ENCODE measurements around the gene PTPRN2.
"Not testable (repeated sequence)": the region's sequence is repeated elsewhere in the genome, so short reads cannot be mapped to it uniquely, and the experiment has no call there.

PTPRN2 gene

DNA sequence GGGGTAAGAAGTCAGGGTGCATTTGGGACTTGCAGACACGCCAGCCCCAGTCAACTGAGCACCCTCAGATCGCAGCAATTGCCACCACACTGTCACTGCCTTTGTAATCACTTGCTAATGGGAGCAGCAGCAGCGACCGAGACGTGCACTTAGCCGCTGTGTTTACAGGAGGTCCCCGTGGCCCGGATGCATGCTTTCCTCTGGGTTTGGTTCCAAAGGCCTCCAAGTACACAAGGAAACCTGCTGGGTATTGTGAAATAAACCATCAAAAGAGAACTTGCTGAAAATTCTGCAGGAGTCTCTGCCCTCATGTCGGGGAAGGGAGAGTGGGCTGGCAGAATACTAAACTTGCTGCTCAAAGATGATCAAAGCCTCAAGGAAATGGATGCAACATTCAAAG is 909.1 kb downstream of the PTPRN2 start:
- DNase-seq (ENCODE audit: low spot score): peak; percentile 40

- DNase-seq (ENCODE audit: low spot score): peak; percentile 26
Observed at GRCh38 chr7:157676456-157677255, 911.0 kb downstream of the PTPRN2 start.

DNA sequence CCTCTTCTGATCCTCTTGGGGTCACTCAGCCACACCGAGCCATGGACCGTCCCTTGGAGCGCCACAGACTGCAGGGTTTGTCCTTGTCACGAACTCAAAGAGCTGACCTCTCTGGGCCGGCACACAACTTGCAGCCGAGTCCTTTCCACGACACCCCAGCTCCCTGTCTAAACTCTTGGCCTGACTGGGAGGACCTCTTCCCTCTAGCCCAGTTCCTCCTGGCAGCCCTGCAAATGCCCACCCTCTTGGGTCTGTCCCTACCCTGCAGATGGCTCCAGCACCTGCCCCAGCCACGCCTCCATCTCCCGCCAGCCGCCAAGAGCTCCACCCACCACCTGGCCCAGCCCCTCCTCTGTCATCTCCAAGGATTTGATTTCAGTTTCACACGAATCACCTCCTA is 911.6 kb downstream of the PTPRN2 start:
- DNase-seq (ENCODE audit: low spot score): peak; percentile 41

- DNase-seq (ENCODE audit: low spot score): peak; percentile 43
Observed at GRCh38 chr7:157675427-157675927, 912.1 kb downstream of the PTPRN2 start.

DNA sequence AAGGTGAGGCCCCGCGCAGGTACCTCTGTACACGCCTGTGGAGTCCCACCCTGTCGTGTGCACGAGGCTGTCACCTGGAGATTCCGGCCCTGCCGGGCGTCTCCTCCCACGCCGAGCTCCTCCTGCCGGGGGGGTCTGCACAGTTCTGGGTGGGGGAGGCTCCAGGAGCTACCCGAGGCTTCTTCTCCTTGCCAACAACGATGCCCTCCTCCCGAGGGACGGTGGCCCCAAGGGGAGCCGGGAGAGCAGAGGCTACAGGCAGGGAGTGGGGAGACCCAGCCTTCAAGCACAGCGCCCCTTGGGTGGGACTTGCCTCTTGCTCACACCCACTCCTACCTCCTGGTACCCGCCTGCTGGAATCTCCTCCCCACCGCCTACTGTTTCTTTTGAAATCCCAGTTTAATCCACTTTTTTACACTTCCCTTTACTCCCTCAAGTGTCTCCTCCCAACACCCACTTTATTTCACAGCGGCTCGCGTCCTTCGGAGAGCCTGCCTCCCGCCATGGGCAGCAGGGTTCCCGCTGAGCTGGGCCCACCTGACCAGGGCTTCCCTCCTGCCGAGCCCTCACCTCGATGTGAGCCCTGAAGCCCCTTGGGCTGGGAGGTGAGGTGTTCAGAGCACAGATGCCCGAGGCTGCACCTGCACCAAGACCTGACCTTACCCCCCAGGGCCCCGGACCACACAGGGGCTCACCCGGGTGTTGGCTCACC is 912.8 kb downstream of the PTPRN2 start:
- DNase-seq (ENCODE audit: low spot score): peak; percentile 43

DNA sequence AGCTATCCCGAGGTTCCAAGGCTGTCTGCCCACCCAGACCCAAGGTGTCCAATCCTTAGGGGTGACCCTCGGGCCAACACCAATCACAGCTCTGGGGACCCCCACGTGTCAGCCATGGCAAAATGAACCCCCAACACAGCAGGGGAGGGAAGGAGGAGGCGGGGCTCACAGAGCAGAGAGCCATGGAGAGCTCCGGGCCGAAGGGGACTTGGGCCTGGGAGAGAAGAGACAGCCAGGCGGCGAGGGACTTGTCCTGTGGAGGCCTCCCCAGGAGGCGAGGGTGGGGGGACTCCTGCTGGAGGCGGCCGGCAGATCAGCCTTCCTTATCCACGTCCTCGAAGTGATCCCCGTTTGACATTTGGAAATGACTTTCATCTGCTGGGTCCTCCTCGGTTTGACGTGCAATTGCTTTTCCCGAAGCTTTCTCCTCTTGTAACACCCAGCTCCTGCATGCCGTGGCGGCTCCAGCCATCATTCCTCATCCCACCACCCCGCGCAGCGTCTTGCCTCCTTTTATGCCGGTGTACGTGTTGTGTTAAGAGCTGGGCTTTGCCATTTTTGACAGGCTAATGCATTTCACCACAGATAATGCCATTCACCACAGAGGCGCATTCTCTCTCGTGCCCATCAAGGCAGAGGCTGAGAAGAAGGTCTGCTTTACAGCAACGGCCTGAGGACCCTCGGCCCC is 913.5 kb downstream of the PTPRN2 start:
- peak; percentile 37 for DNase-seq (ENCODE audit: low spot score)

GRCh38 chr7:157673573-157673972 is 914.0 kb downstream of the PTPRN2 start:
- DNase-seq (ENCODE audit: low spot score): no peak

- peak; percentile 59 for DNase-seq (ENCODE audit: low spot score)
Observed at GRCh38 chr7:157671358-157672255, 916.0 kb downstream of the PTPRN2 start.

DNA sequence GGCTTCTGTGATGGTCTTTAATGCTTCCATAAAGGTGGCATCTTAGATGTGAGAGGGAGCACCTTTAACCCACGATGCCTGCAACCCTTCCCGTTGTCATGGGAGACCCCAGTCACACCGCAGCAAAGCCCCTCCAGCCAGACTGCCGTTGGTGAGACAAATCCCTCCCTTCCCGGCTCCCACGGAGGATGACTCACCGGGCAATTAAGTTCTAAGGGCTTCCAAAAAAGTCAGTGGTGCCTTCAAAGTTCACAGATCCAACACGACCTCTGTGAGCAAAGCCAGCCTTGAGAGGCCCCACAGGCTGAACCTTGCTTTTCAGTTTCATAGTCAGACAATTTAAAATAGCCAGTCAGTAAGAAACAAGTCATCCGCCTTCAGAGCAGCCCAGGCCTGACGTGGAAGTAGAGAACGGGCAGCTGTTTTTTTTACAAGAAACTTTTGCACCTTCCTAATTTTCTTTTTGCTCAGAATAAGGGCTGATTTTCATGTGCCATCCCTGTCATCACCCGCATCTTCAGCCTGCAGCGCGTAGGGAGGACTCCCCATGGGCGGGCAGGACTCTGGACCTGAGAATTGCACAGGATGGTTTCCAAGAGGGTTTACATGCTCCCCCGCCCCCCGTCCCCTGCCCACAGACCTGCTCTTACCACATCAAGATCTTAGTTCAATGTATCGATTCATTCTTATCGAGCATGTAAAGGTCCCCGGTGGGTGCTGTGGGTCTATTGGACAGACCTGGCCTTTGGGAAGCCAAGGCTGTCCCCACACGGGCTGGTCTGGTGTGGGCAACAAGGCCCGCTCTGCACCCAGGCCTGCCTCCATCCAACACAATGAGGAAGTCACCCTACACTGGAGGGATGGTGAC is 916.9 kb downstream of the PTPRN2 start:
- no peak for DNase-seq (ENCODE audit: low spot score)

DNA sequence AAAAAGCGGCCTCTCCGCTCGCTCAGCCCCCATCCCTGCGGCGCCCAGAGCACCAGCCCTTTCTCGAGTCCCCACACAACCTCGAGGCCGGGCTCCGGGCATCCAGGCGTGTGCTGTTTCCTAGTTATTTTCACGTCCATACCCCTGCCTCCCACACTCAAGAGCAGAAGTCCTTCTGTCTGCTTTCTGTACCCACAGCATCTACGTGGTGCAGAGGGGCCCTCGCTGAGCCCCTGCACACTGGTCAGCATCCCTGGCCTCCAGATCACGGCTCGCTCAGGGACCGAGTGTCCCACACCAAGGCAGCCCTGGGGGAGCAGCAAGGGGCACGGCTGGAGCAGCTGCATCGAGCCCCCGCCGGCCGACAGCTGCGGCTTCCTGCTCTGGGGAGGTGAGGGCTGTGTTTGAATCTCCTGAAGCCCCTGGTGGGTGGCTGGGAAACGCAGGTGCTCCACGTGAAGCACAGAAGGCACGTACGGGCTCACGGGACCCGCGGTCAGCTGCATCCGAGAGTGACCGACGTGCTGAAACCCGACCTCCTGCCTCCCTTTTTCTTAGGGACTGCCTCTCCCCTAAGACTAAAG is 917.8 kb downstream of the PTPRN2 start:
- no peak for DNase-seq (ENCODE audit: low spot score)

- DNase-seq (ENCODE audit: low spot score): no peak
Observed at GRCh38 chr7:157668884-157669767, 918.5 kb downstream of the PTPRN2 start.

GRCh38 chr7:157668221-157668883 is 919.3 kb downstream of the PTPRN2 start:
- DNase-seq (ENCODE audit: low spot score): no peak

DNA sequence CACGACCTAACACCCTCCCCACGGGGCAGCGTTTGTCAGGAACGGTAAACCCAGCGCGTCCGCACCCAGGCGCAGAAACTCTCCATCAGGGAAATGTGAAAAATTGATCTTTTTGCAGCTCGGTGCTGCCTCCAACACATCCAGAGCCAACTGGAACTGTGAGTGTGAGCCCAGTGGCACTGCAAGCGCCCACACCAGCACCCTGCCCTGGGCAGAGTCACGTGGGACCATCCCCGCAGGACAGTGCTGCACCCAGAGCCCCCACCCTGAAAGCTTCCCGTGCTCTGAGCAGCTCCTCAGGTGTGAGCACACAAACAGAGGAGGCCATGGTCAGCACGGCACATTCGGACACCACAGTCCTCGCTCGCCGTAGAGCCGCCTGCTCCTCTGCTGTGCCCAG is 919.9 kb downstream of the PTPRN2 start:
- DNase-seq (ENCODE audit: low spot score): no peak

DNA sequence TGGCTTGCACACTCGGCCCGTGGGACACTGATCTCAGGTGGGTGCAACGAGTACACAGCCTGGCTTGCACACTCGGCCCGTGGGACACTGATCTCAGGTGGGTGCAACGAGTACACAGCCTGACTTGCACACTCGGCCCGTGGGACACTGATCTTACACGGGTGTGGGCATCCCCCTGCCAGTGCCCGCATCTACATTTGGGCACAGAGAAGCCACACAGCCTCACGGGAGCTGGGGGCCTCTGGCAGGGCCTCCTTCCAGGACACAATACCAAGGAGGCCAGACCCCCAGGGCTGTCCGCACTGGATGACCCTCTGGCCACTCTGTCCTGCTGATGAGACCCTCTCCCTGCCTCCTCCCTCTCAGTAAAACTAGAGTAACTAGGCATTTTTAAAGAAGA is 920.4 kb downstream of the PTPRN2 start:
- DNase-seq (ENCODE audit: low spot score): no peak

DNA sequence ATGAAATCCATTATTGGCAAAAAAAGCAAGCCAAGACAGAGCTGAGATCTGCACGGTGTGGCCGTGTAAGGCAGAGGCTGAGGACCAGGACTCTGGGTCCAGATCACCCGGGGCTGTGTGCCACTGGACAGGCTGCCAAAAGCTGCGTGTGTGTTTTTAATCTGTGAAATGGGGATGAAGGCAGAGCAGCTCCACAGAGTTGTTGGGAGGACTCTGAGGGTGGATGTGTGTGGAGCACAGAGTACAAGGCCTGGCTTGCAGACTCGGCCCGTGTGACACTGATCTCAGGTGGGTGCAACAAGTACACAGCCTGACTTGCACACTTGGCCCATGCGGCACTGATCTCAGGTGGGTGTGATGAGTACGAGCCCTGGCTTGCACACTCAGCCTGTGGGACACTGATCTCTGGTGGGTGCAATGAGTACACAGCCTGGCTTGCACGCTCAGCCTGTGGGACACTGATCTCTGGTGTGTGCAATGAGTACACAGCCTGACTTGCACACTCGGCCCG is 921.0 kb downstream of the PTPRN2 start:
- no peak for DNase-seq (ENCODE audit: low spot score)

DNA sequence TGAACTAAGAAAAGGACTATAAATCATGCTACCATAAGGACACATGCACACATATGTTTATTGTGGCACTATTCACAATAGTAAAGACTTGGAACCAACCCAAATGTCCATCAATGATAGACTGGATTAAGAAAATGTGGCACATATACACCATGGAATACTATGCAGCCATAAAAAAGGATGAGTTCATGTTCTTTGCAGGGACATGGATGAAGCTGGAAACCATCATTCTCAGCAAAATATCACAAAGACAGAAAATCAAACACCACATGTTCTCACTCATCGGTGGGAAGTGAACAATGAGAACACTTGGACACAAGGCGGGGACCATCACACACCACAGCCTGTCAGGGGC is 922.0 kb downstream of the PTPRN2 start:
- DNase-seq (ENCODE audit: low spot score): not testable (repeated sequence)

DNA sequence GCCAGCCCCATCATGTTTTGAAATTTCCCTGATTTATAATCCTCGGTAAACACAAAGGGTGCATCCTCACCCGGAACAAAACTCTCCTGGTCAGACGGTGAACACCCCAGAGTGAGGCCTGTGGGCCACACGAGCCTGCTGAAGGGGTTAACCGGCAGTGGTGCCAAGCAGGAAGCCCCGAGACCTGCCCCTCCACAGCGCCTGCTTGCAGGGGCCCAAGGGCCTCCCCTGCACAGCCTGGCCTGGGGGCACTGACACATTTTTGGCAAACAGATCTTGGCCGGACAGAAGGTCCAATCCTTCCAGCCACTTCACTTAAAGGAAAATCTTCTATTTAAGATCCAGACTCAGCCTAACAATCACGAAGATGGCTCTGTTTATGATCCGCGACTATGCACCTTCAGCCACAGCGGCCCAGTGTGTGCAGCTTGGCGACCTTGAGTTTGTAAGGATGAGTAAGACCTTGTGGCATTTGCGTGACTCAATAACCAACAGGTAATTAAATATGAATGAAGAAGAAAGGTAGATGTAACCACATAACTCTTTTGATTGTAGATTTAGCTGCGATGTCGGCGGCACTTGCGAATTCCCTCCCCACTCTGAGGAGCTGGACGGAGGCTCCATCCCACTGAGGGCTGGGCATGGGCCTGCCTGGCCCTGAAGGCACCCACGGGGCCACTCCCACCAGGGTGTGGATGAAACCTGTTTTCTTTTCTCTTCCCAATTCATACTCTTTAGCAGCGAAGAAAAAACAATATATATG is 922.6 kb downstream of the PTPRN2 start:
- DNase-seq (ENCODE audit: low spot score): no peak

DNA sequence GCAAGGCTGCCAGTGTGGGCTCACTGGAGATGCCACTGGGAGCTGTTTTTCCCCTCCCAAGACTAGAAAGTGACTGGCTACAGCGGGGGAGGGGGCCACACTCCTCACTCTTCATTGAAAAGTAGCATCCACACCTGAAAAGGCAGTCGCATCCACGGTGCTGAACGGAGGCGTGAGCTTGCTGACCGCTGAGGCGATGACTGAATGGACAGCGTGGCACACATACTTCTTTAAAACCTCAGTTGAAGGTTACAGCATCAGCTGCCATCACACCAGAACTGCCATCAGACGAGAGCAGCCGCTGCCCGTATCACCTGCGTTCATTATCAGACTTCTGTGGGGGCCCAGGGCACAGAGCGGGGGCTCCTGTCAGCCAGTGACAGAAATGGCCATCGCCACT is 923.6 kb downstream of the PTPRN2 start:
- no peak for DNase-seq (ENCODE audit: low spot score)
